Measurements from ENCODE around the gene CTSC.
"Not testable (repeated sequence)": the region's sequence is repeated elsewhere in the genome, so short reads cannot be mapped to it uniquely, and the experiment has no call there.

- TF ChIP-seq CTCF, POLR2A (IDR thresholded peaks at IDR 0.05): not testable (repeated sequence)
These were observed 92.0 kb downstream of the CTSC start for GRCh38 chr11:88245576-88245975.
